GM19438 (cell line): ENCODE data around the gene FPR2.
"Not testable (repeated sequence)": the region's sequence is repeated elsewhere in the genome, so short reads cannot be mapped to it uniquely, and the experiment has no call there.

ENCODE experiments used
- ATAC-seq: cut with Tn5 transposase; IDR thresholded peaks from one replicate; pipeline ENCODE4 v1.9.1; 2021; ENCODE audit warnings: low read depth; ENCODE audit not compliant: unreplicated experiment

The FPR2 gene

DNA sequence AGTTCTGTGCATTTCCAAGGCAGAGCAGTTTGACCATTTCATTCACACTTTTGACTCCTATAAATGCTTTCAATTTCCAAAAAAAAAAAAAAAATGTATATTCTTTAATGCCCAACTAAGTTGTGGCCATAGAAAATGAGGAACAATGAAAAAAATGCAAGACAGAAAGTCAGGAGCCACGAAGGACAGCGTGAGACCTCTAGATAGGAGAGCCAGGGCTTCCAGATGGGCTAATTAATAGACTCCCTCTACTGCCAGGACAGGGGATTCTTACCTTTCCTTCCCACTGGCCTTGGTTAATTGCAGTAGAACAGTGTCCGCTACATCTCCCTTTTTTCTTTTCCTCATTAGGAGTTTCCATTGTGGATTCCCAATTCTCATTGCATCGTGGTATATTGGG is 42.5 kb downstream of the FPR2 start:
- ATAC-seq = no peak

DNA sequence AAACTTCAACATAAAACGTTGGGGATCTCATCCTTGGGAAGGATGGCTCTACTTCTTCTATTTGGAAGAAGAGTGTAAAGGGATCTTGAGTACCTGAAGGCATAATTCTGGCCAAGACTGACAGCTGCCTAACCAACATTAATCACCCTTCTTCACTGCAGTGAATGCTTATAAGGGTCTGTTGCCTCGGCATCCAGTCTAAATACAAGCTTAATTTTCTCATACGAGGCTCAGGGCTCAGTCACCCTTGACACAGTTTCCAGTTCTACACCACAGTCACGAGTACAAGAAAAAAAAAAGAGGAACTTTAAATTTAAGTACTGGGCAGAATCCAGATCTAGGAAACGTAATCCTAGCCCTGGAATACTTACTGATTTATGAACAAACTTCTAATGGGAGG is 43.0 kb downstream of the FPR2 start:
- no peak for ATAC-seq

DNA sequence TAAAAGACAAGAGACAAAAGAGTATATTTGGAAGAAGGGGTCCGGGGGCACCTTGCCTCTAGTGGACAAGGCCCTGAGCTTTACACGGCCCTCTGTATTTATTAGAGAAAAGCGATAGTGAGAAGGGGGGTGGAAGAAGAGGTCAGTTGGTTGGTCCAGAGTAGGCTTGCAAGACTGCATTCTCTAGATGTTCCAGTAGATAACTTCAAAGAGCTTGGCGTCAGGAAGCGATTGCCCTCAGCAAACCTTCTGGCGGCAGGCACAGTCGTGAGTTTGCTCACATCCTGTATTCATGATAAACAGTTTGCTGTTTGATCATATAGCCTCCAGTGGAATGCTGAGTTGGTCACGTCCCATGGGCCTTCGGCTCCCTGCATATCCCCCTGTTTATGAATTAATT is 43.8 kb downstream of the FPR2 start:
- ATAC-seq = not testable (repeated sequence)

DNA sequence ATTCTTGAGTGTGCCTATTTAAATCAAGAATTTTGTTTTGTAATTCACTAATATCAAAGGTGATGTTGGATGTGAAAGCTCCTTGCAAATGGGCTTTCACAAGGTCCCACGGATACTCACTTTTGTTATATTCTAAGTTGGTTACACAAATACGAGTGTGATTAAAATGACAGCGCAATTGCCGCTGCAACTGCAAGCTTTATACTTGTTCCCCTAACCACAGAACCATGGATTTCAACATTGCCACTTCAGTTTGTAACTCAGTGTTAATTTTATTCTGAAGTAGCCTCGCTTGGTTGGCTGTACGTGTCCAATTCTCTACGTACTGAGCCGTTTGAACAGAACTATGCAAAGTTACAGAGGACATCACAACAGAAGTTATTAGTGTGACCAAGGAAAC is 44.4 kb downstream of the FPR2 start:
- not testable (repeated sequence) for ATAC-seq

DNA sequence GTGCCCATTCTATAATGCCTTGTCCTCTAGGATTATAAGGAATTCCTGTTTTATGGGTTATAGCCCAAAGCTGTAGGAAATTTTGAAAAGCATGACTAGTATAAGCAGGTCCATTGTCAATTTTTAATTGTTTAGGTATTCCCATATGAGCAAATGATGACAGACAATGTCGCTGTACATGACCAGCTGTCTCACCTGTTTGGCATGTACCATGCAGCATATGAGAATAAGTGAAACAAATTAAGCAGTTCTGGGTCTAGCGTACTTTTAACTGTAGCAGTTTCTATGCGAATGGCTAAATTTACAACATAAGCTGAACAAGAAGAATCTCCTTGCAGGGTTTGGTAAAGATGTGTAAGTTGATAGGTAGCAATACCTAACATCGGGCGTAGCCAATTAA is 45.6 kb downstream of the FPR2 start:
- ATAC-seq = not testable (repeated sequence)

DNA sequence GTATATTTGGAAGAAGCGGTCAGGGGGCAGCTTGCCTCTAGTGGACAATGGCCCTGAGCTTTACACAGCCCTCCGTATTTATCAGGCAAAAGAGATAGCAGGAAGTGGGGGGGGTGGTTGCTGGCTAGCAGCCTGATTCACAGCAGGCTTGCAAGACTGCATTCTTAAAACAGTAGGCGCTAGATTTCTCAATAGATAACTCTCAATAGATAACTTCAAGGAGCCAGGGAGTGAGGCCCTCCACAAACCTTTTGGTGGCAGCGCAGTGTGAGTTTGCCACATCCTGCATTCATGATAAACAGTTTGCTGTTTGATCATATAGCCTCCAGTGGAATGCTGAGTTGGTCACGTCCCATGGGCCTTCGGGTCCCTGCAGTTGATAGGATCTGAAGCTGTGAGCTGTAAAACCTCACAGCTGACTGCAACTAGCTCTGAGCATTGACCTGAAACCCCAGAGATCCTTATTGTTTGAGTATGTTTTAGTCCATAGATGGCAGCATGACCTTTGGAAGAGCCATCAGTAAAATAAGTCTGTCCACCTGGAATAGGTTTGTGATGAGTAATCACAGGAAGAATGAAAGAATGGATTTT is 46.2 kb downstream of the FPR2 start:
- no peak for ATAC-seq

DNA sequence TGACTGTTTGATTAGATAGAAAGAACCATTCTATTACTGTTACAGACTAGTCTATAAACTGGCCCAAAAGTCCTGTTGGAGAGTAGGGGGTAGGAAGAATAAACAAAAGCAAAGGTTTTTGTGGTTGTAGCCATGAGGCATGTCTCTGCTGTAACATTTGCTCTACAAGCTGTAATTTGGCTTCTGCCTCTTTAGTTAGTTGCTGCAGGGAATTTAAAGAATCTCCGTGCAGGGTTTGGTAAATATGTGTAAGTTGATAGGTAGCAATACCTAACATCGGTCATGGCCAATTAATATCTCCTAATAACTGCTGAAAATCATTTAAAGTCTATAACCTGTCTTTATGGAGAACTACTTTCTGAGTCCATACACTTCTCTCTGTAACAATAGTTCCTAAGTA is 46.9 kb downstream of the FPR2 start:
- ATAC-seq = no peak

DNA sequence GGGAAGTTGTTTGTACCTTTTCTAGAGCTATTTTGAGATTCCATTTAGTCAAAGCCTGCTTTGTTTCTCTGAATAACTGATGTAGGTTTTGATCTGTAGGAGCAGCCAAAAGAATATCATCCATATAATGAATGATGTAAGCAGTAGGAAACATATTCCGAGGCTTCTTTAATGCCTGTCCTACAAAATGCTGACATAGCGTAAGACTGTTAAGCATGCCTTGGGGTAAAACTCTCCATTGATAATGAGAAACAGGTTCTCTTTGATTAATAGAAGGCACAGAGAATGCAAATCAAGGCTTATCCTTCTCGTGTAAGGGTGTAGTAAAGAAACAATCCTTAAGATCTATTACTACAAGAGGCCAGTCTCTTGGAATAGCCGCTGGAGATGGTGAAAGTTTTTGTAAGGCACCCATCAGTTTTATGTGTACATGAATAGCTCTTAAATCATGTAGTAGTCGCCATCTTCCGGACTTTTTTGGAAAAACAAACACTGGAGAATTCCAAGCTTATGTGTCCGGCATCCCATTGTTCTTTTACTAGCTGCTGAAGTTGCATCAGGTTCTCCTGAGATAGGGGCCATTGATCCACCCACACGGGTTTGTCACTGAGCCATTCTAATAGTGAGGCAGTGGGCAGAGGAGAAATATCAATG is 47.5 kb downstream of the FPR2 start:
- no peak for ATAC-seq

DNA sequence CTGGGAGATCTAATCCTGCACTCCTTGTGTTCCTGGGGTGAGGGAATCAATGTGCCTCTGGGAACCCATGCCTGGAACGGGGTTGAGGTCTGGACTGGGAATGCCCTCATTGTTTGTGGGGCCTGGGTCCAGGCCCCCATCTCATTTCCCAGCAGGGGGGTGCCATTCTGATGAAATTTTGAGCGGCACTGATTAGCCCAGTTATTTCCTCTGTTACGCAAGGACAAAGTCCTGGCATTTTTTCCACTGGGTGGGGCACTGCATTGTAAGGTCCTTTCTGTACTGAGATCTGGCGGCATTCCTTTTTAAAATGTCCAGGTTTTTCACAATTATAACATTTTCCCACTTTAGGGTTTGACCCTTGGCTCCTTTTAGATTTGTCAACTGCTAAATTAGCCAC is 48.8 kb downstream of the FPR2 start:
- ATAC-seq = no peak

DNA sequence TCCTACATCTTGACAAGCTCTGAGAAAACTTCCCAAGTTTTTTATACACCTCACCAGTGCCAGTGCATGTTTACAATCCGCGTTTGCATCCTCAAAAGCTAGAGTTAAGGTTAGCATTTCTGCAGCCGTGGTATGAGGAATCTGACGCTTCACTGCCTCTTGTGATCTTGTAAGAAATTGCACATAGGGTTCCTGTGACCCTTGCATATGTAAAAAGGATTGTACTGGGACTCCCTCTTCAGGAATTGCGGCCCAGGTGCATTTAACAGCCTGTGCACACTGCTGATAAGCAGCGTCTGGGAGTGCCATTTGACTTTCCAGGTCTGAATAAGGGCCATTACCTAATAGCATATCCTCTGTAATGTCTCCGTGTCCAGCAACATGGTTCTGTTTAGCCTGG is 49.2 kb downstream of the FPR2 start:
- no peak for ATAC-seq

DNA sequence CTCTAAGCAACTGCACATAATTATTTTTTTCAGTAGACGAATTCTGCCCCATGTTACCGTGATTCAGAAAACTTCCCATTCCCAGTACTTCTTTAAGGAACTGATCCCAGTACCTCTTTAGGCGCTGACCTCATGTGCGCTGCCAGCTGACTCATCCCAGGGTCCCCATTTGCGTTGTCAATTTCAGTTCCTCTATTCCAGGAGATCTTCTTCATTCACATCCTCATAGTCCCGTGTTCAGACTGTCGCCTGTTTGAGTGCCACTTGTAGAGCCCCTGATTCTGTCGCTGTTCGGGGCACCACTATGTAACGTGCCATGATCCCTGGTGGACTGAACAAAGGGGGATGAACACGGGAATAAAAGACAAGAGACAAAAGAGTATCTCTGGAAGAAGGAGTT is 50.4 kb downstream of the FPR2 start:
- no peak for ATAC-seq

DNA sequence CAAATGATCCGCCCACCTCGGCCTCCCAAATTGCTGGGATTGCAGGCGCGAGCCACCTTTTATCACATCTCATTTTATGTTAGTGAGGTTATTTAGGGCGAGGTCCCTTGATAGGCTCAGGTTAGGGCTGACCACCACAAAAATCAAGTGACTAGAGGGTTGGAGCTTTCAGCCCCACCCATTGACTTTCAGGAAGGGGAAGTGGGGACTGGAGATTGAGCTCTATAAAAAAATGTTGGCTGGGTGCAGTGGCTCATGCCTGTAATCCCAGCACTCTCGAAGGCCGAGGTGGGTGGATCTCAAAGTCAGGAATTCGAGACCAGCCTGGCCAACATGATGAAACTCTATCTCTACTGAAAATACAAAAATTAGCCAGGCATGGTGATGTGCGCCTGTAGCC is 54.1 kb downstream of the FPR2 start:
- ATAC-seq = no peak

DNA sequence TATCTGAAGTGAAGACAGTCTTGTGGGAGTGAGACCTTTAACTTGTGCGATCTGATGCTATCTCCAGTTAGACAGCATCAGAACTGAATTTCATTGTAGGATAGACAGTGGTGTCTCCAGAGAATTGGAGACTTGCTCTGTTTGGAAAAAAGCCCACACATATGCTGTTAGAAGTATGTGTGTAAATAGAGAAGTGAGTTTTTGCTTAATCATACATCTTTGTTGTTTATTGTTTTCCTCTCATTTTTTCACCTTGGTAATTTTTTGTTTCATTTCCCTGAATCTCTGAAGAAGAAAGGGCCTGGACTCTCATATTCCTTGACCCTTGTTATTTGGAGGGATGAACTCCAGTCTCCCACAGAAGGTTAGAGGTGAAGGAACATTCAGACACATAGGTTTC is 55.7 kb downstream of the FPR2 start:
- no peak for ATAC-seq

DNA sequence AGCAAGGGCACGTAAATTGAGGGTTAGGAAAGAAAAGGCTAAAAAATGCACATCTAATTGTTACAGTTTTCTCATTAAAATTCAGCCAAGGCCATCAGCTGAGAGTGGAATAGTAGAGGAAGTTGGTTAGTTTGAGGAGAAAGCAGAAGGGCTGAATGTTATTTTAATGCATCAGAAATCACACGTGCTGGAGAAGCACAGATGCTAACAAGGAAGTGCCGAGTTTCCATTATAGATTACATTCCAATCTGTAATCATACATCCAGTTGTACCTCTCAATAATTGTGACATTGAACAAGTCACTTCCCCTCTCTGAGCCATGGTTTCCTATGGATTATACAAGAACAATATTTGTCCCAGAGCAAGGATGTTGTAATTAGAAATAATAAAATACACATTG is 59.0 kb downstream of the FPR2 start:
- no peak for ATAC-seq
